ENCODE data around the gene PTPN5.

- TF ChIP-seq POLR2A (IDR thresholded peaks at IDR 0.05) (no peak), CTCF (IDR thresholded peaks at IDR 0.05) (no peak), POLR2AphosphoS5 (IDR thresholded peaks at IDR 0.05) (no peak), EP300 (IDR thresholded peaks at IDR 0.05) (no peak)
Measured at GRCh38 chr11:18798799-18799469, 7.3 kb upstream of the PTPN5 start.

Data from sigmoid colon (tissue), 4 donors.